Brain microvascular endothelial cell (primary cell): ENCODE measurements around the gene SEPSECS.

ENCODE experiments used
- DNase-seq: peaks from one replicate; pipeline ENCODE4 v3.0.0-alpha.2; 2020
- H3K27ac ChIP-seq: fragments of 250-450 bp; sonication (Bioruptor Pico); 2 replicates; pipeline ENCODE4 v1.5.1; 2020; ENCODE audit warnings: mild to moderate bottlenecking, moderate library complexity
- H3K27me3 ChIP-seq: fragments of 250-450 bp; sonication (Bioruptor Pico); replicated peaks from 2 replicates; pipeline ENCODE4 v1.5.1; 2020; ENCODE audit warnings: mild to moderate bottlenecking
- H3K36me3 ChIP-seq: fragments of 250-450 bp; sonication (Bioruptor Pico); replicated peaks from 2 replicates; pipeline ENCODE4 v1.5.1; 2020; ENCODE audit warnings: mild to moderate bottlenecking
- H3K4me3 ChIP-seq: 2 replicates; pipeline ENCODE4 v1.5.1; 2011; ENCODE audit warnings: low read depth, mild to moderate bottlenecking, control low read depth, low read length, moderate library complexity
- in situ Hi-C: cut with HindIII; loops from 2 replicates; pipeline ENCODE4 v1.10.0; 2017; ENCODE audit warnings: low sequenced_read_pairs, low pct_ligation_motif_present
- TF ChIP-seq, protein P1 (sequence below): IDR thresholded peaks from 2 replicates; pipeline ENCODE4 v1.5.1; 2011; ENCODE audit warnings: low read depth, mild to moderate bottlenecking, moderate library complexity, low read length, control low read depth, inconsistent platforms; ENCODE audit errors: missing control alignments

SEPSECS gene

DNA sequence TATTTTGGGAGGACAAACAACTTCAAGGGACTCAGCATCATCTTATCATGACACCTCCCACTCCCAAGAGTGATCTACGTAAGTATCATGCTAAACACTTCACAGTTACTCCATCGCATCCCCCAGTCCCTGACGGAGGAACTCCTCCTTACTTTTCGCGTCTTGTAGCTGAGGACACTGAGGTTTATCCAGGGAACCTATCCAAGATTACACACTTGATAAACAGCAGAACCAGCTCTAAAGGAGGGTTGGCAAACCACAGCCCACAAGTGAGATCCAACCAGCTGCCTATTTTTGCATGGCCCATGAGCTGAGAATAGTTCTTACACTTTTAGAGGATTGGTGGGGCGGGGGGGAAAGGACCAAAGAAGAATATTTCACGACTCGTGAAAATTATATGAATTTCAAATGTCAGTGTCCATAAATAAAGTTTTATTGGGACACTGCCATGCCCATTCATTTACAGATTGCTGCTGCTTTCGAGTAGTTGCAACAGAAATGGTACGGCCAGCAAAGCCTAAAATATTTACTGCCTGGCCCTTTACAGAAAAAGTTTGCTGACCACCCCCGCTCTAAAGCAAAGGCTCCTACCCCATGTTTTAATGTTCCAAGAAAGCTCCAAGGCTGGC lies 47.8 kb downstream of the SEPSECS start:
- in situ Hi-C loops = no loop called here
- no peak overlapping the region for H3K27ac ChIP-seq
- TF ChIP-seq, protein P1, sequence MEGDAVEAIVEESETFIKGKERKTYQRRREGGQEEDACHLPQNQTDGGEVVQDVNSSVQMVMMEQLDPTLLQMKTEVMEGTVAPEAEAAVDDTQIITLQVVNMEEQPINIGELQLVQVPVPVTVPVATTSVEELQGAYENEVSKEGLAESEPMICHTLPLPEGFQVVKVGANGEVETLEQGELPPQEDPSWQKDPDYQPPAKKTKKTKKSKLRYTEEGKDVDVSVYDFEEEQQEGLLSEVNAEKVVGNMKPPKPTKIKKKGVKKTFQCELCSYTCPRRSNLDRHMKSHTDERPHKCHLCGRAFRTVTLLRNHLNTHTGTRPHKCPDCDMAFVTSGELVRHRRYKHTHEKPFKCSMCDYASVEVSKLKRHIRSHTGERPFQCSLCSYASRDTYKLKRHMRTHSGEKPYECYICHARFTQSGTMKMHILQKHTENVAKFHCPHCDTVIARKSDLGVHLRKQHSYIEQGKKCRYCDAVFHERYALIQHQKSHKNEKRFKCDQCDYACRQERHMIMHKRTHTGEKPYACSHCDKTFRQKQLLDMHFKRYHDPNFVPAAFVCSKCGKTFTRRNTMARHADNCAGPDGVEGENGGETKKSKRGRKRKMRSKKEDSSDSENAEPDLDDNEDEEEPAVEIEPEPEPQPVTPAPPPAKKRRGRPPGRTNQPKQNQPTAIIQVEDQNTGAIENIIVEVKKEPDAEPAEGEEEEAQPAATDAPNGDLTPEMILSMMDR = no peak
- H3K36me3 ChIP-seq = no peaks in the 10 kb centered on the region
- no peaks in the 10 kb centered on the region for H3K27me3 ChIP-seq
- H3K4me3 ChIP-seq = no peak overlapping the region
- no peak for DNase-seq

DNA sequence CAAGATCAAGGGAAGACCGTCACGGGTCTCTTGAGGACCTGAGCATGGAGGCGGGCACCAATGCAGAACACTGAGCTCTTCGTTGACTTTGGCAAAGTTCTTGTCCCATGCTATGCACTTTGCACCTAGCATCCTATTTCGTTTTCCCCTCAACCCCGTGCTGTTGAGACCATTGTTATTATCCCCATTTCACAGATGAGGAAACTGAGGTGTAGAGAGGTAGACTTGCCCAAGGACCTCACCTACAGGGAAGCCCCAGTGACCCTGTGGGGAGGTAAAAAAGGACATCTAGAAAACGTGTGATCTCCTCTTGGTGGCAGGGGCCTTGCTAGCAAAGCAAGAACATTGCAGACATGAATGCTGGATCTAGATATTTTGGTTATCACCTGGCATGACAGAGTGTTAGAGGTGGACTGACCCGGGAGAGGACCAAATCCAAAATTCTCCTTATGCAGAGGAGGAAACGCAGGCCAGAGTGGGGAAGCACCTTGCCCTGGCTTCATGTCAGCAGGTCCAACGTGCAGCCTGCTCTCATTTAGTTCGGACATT lies 48.5 kb downstream of the SEPSECS start:
- no peaks in the 10 kb centered on the region for H3K27me3 ChIP-seq
- H3K36me3 ChIP-seq = no peaks in the 10 kb centered on the region
- H3K4me3 ChIP-seq = no peak overlapping the region
- TF ChIP-seq, protein P1 = no peak
- no peak for DNase-seq
- in situ Hi-C loops = no loop called here
- H3K27ac ChIP-seq = no peak overlapping the region

DNA sequence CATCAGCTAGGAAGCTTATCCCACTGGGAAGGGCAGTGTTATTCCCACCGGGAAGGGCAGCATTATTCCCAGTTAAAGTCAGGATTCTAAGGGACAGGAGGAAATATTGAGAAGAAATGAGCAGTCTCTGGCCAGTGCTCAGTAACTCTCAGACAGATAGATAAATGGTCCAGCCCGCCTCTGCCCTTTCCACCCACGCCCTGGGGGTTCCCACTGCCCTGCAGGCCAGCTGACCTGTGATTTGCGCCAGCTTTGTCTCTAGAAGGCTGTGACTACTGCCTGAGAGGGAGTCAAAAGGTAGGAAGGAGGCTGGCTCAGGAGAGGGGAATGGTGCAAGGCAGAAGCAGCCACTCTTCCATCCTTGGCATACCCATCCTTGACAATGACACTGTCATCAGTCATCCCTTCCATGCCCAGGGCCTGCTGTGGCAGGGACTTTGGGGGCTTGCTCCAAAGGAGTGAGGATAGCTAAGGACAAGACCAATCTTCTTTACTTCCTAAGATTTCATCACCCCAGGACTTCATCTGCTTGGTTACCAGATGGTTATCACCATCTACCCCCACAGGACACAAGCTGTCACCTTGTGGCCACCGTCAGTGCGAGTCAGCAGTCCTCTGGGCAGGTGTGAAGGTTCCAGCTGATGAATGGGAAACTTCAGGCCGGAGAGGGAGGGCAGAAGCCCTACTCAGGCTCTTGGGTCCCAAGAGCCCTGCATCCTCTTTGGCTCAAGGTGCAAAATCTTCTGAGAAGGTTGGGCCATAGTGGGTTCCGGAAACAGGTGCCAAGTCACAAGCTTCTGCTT lies 49.5 kb downstream of the SEPSECS start:
- Histone ChIP-seq H3K36me3 (no peaks in the 10 kb centered on the region), H3K27ac (no peak overlapping the region), H3K27me3 (no peaks in the 10 kb centered on the region), H3K4me3 (no peak overlapping the region)
- no peak for DNase-seq
- in situ Hi-C loops = no loop called here
- TF ChIP-seq, protein P1 = no peak

DNA sequence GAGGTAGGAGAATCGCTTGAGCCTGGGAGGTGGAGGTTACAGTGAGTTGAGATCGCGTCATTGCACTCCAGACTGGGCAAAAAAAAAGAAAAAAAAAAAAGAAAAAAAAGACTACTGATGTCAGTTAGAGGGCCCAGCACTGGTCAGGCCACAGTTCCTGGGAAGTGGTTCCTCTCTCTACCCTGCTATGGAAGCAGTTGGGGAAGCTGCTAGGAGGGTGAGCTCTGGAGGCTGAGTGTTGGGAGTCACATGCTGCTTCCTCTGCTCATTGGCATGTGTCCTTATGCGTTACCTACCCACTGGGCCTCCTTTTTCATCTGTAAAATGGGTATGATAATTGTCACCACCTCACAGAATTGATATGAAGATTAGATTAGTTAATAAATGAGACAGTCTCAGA lies 50.7 kb downstream of the SEPSECS start:
- no peak for DNase-seq
- in situ Hi-C loops = no loop called here
- no peaks in the 10 kb centered on the region for H3K27me3 ChIP-seq
- TF ChIP-seq, protein P1 = no peak
- no peaks in the 10 kb centered on the region for H3K36me3 ChIP-seq
- no peak overlapping the region for H3K4me3 ChIP-seq
- no peak overlapping the region for H3K27ac ChIP-seq

DNA sequence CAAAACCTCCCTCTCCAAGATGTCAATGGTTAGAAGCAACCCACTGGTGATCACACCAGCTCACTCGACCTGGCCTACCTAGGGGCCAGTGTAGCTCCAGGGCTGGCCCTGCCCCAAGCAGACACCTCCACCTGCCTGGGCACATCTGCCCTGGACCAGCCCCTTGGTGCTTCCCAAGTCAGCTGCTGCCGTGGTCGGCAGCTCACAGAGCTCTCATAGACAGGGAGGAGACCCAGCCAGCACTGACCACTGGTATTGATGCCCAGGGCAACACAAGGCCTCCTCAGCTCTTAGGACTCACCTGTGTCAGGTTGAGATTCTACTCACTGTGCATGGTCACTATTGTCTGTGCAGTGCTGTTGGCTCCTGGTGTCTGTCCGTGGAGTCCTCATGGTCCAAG lies 51.7 kb downstream of the SEPSECS start:
- no peak overlapping the region for H3K27ac ChIP-seq
- no peak for DNase-seq
- no peak overlapping the region for H3K4me3 ChIP-seq
- H3K36me3 ChIP-seq = no peaks in the 10 kb centered on the region
- TF ChIP-seq, protein P1 = no peak
- in situ Hi-C loops = no loop called here
- peaks cover 2% of the 10 kb centered on the region for H3K27me3 ChIP-seq
